Osteocyte (in vitro differentiated cells): ENCODE data around the gene FOXO6. TPM values are rescaled to one million over a fixed set of nuclear protein-coding genes. Genes with fewer than 3 reads are reported as not detected.

Source experiments
- DNase-seq: peaks from one replicate; pipeline ENCODE4 v3.0.0; 2021; ENCODE audit warnings: mixed read lengths; ENCODE audit not compliant: unreplicated experiment; ENCODE audit errors: extremely low spot score
- H3K27ac Mint-ChIP-seq: one replicate; pipeline ENCODE4 v1.8.0; 2021; ENCODE audit warnings: mild to moderate bottlenecking, mixed read lengths; ENCODE audit not compliant: unreplicated experiment
- H3K27me3 Mint-ChIP-seq: one replicate; pipeline ENCODE4 v1.8.0; 2021; ENCODE audit warnings: mixed read lengths; ENCODE audit not compliant: unreplicated experiment
- H3K36me3 Mint-ChIP-seq: one replicate; pipeline ENCODE4 v1.8.0; 2021; ENCODE audit warnings: mixed read lengths; ENCODE audit not compliant: unreplicated experiment
- H3K4me1 Mint-ChIP-seq: one replicate; pipeline ENCODE4 v1.8.0; 2021; ENCODE audit warnings: mixed read lengths; ENCODE audit not compliant: unreplicated experiment
- H3K4me3 Mint-ChIP-seq: one replicate; pipeline ENCODE4 v1.8.0; 2021; ENCODE audit warnings: mild to moderate bottlenecking, moderate library complexity, mixed read lengths; ENCODE audit not compliant: unreplicated experiment
- H3K9me3 Mint-ChIP-seq: one replicate; pipeline ENCODE4 v1.8.0; 2021; ENCODE audit warnings: mixed read lengths; ENCODE audit not compliant: unreplicated experiment
- total RNA-seq: library from RNA; stranded (reverse); gene quantifications from 2 replicates; pipeline ENCODE4 v1.2.1, GENCODE V29; 2021
- TF ChIP-seq, protein P1 (sequence below): fragments of 200-600 bp; sonication (generic); IDR thresholded peaks from 2 replicates; pipeline ENCODE4 v1.5.0; 2021; ENCODE audit warnings: antibody characterized with exemption, mild to moderate bottlenecking, moderate library complexity

The FOXO6 gene
- total RNA-seq, 1 donor from 2014 or later: 0.99 TPM

GRCh38 chr1:41349361-41350054 lies 11.7 kb upstream of the FOXO6 start:
- H3K4me1 Mint-ChIP-seq: no peaks in the 10 kb centered on the region
- TF ChIP-seq, protein P1, sequence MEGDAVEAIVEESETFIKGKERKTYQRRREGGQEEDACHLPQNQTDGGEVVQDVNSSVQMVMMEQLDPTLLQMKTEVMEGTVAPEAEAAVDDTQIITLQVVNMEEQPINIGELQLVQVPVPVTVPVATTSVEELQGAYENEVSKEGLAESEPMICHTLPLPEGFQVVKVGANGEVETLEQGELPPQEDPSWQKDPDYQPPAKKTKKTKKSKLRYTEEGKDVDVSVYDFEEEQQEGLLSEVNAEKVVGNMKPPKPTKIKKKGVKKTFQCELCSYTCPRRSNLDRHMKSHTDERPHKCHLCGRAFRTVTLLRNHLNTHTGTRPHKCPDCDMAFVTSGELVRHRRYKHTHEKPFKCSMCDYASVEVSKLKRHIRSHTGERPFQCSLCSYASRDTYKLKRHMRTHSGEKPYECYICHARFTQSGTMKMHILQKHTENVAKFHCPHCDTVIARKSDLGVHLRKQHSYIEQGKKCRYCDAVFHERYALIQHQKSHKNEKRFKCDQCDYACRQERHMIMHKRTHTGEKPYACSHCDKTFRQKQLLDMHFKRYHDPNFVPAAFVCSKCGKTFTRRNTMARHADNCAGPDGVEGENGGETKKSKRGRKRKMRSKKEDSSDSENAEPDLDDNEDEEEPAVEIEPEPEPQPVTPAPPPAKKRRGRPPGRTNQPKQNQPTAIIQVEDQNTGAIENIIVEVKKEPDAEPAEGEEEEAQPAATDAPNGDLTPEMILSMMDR: no peak
- no peak overlapping the region for H3K4me3 Mint-ChIP-seq
- H3K27ac Mint-ChIP-seq: no peak overlapping the region
- no peak for DNase-seq
- H3K36me3 Mint-ChIP-seq: no peaks in the 10 kb centered on the region
- H3K27me3 Mint-ChIP-seq: peaks cover 29% of the 10 kb centered on the region
- no peaks in the 10 kb centered on the region for H3K9me3 Mint-ChIP-seq

GRCh38 chr1:41350055-41350378 lies 11.2 kb upstream of the FOXO6 start:
- H3K36me3 Mint-ChIP-seq: no peaks in the 10 kb centered on the region
- TF ChIP-seq, protein P1: no peak
- no peaks in the 10 kb centered on the region for H3K9me3 Mint-ChIP-seq
- DNase-seq: no peak
- H3K4me3 Mint-ChIP-seq: no peak overlapping the region
- H3K4me1 Mint-ChIP-seq: no peaks in the 10 kb centered on the region
- peaks cover 29% of the 10 kb centered on the region for H3K27me3 Mint-ChIP-seq
- no peak overlapping the region for H3K27ac Mint-ChIP-seq

GRCh38 chr1:41351262-41352151 lies 9.7 kb upstream of the FOXO6 start:
- TF ChIP-seq, protein P1: no peak
- no peaks in the 10 kb centered on the region for H3K36me3 Mint-ChIP-seq
- no peak for DNase-seq

GRCh38 chr1:41353744-41354143 lies 7.5 kb upstream of the FOXO6 start:
- H3K4me1 Mint-ChIP-seq: peaks cover 12% of the 10 kb centered on the region
- no peaks in the 10 kb centered on the region for H3K9me3 Mint-ChIP-seq
- TF ChIP-seq, protein P1: no peak
- no peak for DNase-seq
- H3K36me3 Mint-ChIP-seq: no peaks in the 10 kb centered on the region
- peaks cover 16% of the 10 kb centered on the region for H3K27me3 Mint-ChIP-seq
- H3K27ac Mint-ChIP-seq: no peak overlapping the region
- H3K4me3 Mint-ChIP-seq: no peak overlapping the region

More at GRCh38 chr1:41351262-41352151, 9.7 kb upstream of the FOXO6 start:
- Mint-ChIP-seq H3K9me3 (no peaks in the 10 kb centered on the region), H3K27me3 (peaks cover 29% of the 10 kb centered on the region), H3K27ac (no peak overlapping the region), H3K4me1 (no peaks in the 10 kb centered on the region), H3K4me3 (no peak overlapping the region)

DNA sequence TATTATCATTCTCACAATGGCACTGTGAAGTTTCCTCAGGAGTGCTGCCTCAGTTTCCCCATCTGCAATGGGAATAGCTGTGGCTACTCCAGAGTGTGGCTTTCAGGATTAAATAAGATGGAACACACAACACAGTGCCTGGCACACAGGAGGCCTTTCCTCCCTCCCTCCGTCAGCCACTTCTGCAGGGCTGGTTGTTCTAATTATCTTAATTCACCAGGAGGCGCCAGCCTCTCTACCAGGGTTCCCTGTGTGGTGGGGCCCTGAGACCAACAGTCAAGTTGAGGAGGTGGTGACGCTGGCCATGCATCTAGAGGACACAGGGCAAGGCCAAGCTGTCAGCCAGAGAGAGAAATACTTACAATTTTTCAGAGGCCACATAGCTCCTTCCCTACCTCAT lies 6.3 kb upstream of the FOXO6 start:
- H3K27me3 Mint-ChIP-seq: peaks cover 5% of the 10 kb centered on the region
- H3K36me3 Mint-ChIP-seq: no peaks in the 10 kb centered on the region
- TF ChIP-seq, protein P1: no peak
- no peak for DNase-seq
- H3K9me3 Mint-ChIP-seq: no peaks in the 10 kb centered on the region
- peaks cover 21% of the 10 kb centered on the region for H3K4me1 Mint-ChIP-seq
- H3K4me3 Mint-ChIP-seq: no peak overlapping the region
- no peak overlapping the region for H3K27ac Mint-ChIP-seq
